K562 (cell line): Measurements from ENCODE around the gene PCSK6. TPM values are rescaled to one million over a fixed set of nuclear protein-coding genes. Genes with fewer than 3 reads are reported as not detected.

ENCODE experiments used
- ATAC-seq: fragments of 200-7000 bp; cut with Tn5 transposase; 3 replicates; pipeline ENCODE4 v1.9.1; 2020; ENCODE audit warnings: moderate library complexity
- BruUV-seq: library from RNA; stranded (reverse); fragments of 400-500 nt; replicated peaks from 2 replicates; lab custom pipeline; 2021; lab: Mats Ljungman, UMichigan
- CTCF ChIA-PET: fragments of 300-600 bp; formaldehyde crosslinking; extraction: SDS; loops from one replicate; lab custom pipeline; 2021; ENCODE audit warnings: low intra/inter-chr PET ratio; lab: Yijun Ruan, JAX
- POLR2A ChIA-PET: fragments of 300-600, 350-650 bp; sonication (Branson Sonifier 250); formaldehyde crosslinking; extraction: SDS; loops from one replicate; lab custom pipeline; 2021; ENCODE audit warnings: antibody characterized with exemption, inconsistent platforms; lab: Yijun Ruan, JAX
- DNase-seq, 4 experiments: peaks; one replicate each; pipeline versions ENCODE4 v3.0.0 to v3.0.0-alpha.2; 2011 to 2018; ENCODE audit warnings: low spot score in 3 of 4, mixed read lengths in 3 of 4; ENCODE audit errors: extremely low read depth in 1 of 4
- FAIRE-seq: peaks from 2 replicates; lab custom pipeline; 2011; peaks lifted over from hg19 to GRCh38; lab: Jason Lieb, UNC
- H2AFZ ChIP-seq: 2 replicates; pipeline ENCODE4 v1.6.0; 2011; ENCODE audit warnings: low read depth, low read length, control low read depth, inconsistent platforms
- H3K27ac ChIP-seq: fragments of 200-600 bp; 3 replicates; pipeline ENCODE4 v1.8.0; 2011; ENCODE audit warnings: low read depth, mild to moderate bottlenecking, control low read depth, inconsistent platforms, low read length, moderate library complexity, mixed read lengths; ENCODE audit errors: extremely low read depth
- H3K27me3 ChIP-seq, 2 experiments: fragments of 300-600 bp in 1 of 2; 2 replicates in 1 of 2; 3 replicates in 1 of 2; pipeline versions ENCODE4 v1.6.0 to v1.8.0; 2011; ENCODE audit warnings: inconsistent platforms in 2 of 2, low read length in 2 of 2, mild to moderate bottlenecking in 1 of 2, mixed read lengths in 1 of 2, moderate library complexity in 1 of 2; ENCODE audit not compliant: control insufficient read depth in 2 of 2, insufficient read depth in 2 of 2
- H3K36me3 ChIP-seq: fragments of 300-600 bp; 3 replicates; pipeline ENCODE4 v1.8.0; 2011; ENCODE audit warnings: mild to moderate bottlenecking, low read length, inconsistent platforms; ENCODE audit not compliant: control insufficient read depth, insufficient read depth
- H3K4me1 ChIP-seq, 2 experiments: fragments of 200-600 bp in 1 of 2; replicated peaks in 1 of 2; 2 replicates in 1 of 2; 3 replicates in 1 of 2; pipeline versions ENCODE4 v1.5.1 to v1.8.0; 2011; ENCODE audit warnings: inconsistent platforms in 2 of 2, low read length in 2 of 2, mild to moderate bottlenecking in 1 of 2, mixed read lengths in 1 of 2, moderate library complexity in 1 of 2; ENCODE audit not compliant: control insufficient read depth in 2 of 2, insufficient read depth in 2 of 2
- H3K4me2 ChIP-seq: 2 replicates; pipeline ENCODE4 v1.6.1; 2011; ENCODE audit warnings: low read length, control low read depth, inconsistent platforms, mixed read lengths; ENCODE audit not compliant: insufficient read depth
- H3K4me3 ChIP-seq: fragments of 200-600 bp; sonication (generic), shearing (Covaris generic); 2 replicates; pipeline ENCODE4 v1.5.1; 2016; ENCODE audit warnings: control low read depth, inconsistent platforms
- H3K79me2 ChIP-seq: fragments of 200-600 bp; 3 replicates; pipeline ENCODE4 v1.8.0; 2011; ENCODE audit warnings: low read length, inconsistent platforms; ENCODE audit not compliant: control insufficient read depth, insufficient read depth
- H3K9ac ChIP-seq, 2 experiments: 2 replicates each; pipeline versions ENCODE4 v1.6.0 to v1.6.1; 2011; ENCODE audit warnings: low read depth in 2 of 2, low read length in 2 of 2, control low read depth in 1 of 2, inconsistent platforms in 1 of 2, mild to moderate bottlenecking in 1 of 2, mixed read lengths in 1 of 2; ENCODE audit not compliant: insufficient read depth in 1 of 2
- H3K9me1 ChIP-seq: one replicate; pipeline ENCODE4 v1.6.0; 2011; ENCODE audit warnings: inconsistent platforms, mild to moderate bottlenecking, low read length, moderate library complexity; ENCODE audit not compliant: control insufficient read depth, insufficient read depth
- H3K9me3 ChIP-seq: replicated peaks from 2 replicates; pipeline ENCODE4 v1.5.1; 2011; ENCODE audit warnings: low read depth, low read length, inconsistent platforms; ENCODE audit not compliant: control insufficient read depth, insufficient read depth
- H4K20me1 ChIP-seq: replicated peaks from 2 replicates; pipeline ENCODE4 v1.6.1; 2011; ENCODE audit warnings: low read length, inconsistent platforms, mixed read lengths; ENCODE audit not compliant: control insufficient read depth, insufficient read depth
- CBX3 ChIP-seq, 2 experiments: IDR thresholded peaks; 1 replicate in 1 of 2; 2 replicates in 1 of 2; pipeline ENCODE4 v1.6.1; 2012; ENCODE audit warnings: inconsistent platforms in 2 of 2, low read length in 2 of 2, borderline replicate concordance in 1 of 2, control low read depth in 1 of 2
- E2F5 ChIP-seq: sonication (generic); formaldehyde crosslinking; IDR thresholded peaks from 2 replicates; pipeline ENCODE4 v1.8.0; 2022; ENCODE audit warnings: mild to moderate bottlenecking, missing genetic modification reagents
- EGR1 ChIP-seq: fragments of 450-650 bp; conservative IDR thresholded peaks from 2 replicates; pipeline ENCODE4 v1.6.1; 2017; ENCODE audit warnings: mild to moderate bottlenecking
- FOS ChIP-seq: IDR thresholded peaks from 3 replicates; pipeline ENCODE4 v1.6.1; 2011; ENCODE audit not compliant: insufficient read length; ENCODE audit errors: extremely low read depth
- HDAC1 ChIP-seq, 2 experiments: fragments of 450-650 bp; IDR thresholded peaks; 2 replicates each; pipeline ENCODE4 v1.6.1; 2016 to 2017; ENCODE audit warnings: inconsistent platforms in 1 of 2, mild to moderate bottlenecking in 1 of 2, moderate library complexity in 1 of 2
- HMGN3 ChIP-seq: IDR thresholded peaks from 2 replicates; pipeline ENCODE4 v1.6.1; 2011; ENCODE audit warnings: borderline replicate concordance, low read depth, mild to moderate bottlenecking, mixed read lengths, low read length; ENCODE audit not compliant: insufficient read length; ENCODE audit errors: extremely low read depth
- NCOA4 ChIP-seq: fragments of 450-650 bp; IDR thresholded peaks from 2 replicates; pipeline ENCODE4 v1.6.1; 2018; ENCODE audit warnings: mild to moderate bottlenecking; ENCODE audit not compliant: partially characterized antibody
- NCOA6 ChIP-seq: fragments of 450-650 bp; IDR thresholded peaks from 2 replicates; pipeline ENCODE4 v1.6.1; 2017; ENCODE audit warnings: mild to moderate bottlenecking
- NFE2L1 ChIP-seq: fragments of 450-650 bp; IDR thresholded peaks from 2 replicates; pipeline ENCODE4 v1.6.1; 2016; ENCODE audit warnings: missing genetic modification characterization, low read depth, mild to moderate bottlenecking, missing compliant biosample characterization, moderate library complexity, borderline replicate concordance
- PHF20 ChIP-seq: fragments of 450-650 bp; IDR thresholded peaks from 2 replicates; pipeline ENCODE4 v1.6.1; 2018; ENCODE audit not compliant: partially characterized antibody
- POU5F1 ChIP-seq: fragments of 150-350 bp; IDR thresholded peaks from 2 replicates; pipeline ENCODE4 v1.6.1; 2014; ENCODE audit warnings: borderline replicate concordance, low read length, low read depth, mild to moderate bottlenecking; ENCODE audit not compliant: partially characterized antibody
- RAD51 ChIP-seq: fragments of 450-650 bp; IDR thresholded peaks from 2 replicates; pipeline ENCODE4 v1.7.1; 2016; ENCODE audit warnings: low read depth, mild to moderate bottlenecking, borderline replicate concordance
- SMAD1 ChIP-seq: fragments of 150-350 bp; IDR thresholded peaks from 2 replicates; pipeline ENCODE4 v1.6.1; 2014; ENCODE audit warnings: low read length, low read depth; ENCODE audit not compliant: partially characterized antibody
- SP1 ChIP-seq: sonication (generic); formaldehyde crosslinking; IDR thresholded peaks from 2 replicates; pipeline ENCODE4 v1.8.1; 2022; ENCODE audit warnings: mild to moderate bottlenecking, missing genetic modification reagents
- ZNF431 ChIP-seq: sonication (generic); formaldehyde crosslinking; IDR thresholded peaks from 2 replicates; pipeline ENCODE4 v1.8.0; 2022; ENCODE audit warnings: mild to moderate bottlenecking, missing genetic modification reagents
- WGBS: fragments of 100-300 bp; shearing (Covaris generic); methylation state at CpG from one replicate; pipeline ENCODE4 v1.1.6; 2016; ENCODE audit warnings: low coverage, mixed read lengths; ENCODE audit not compliant: insufficient coverage; ENCODE audit errors: missing lambda C conversion rate; 5-methylcytosine and 5-hydroxymethylcytosine counted together
- in situ Hi-C: fragments of 300-500 bp; cut with MboI; formaldehyde crosslinking; loops from 4 replicates; pipeline ENCODE4 v1.15.0; 2018; ENCODE audit warnings: inconsistent platforms, mixed read lengths
- intact Hi-C: fragments of 100-400 bp; cut with micrococcal nuclease; formaldehyde crosslinking; loops from 2 replicates; pipeline ENCODE4 v1.14.2; 2022
- polyA plus RNA-seq, 8 experiments: library from polyadenylated mRNA; depleted of rRNA in 4 of 8; stranded (reverse) in 5 of 8; unstranded in 3 of 8; fragments of >200 nt; fragmentation: Nextera tagmentation in 2 of 8; fragmentation: Illumina TruSeq in 1 of 8; extraction: Ambion mirVana in 2 of 8; extraction: Trizol in 1 of 8; gene quantifications; 2 replicates each; pipeline versions ENCODE4 v1.2.1 to v1.2.3, GENCODE V29; 2011 to 2014; ENCODE audit warnings: inconsistent platforms in 1 of 8, missing spikeins in 1 of 8
- total RNA-seq, 7 experiments: library from RNA; depleted of rRNA in 6 of 7; stranded (reverse); fragments of >200 nt in 6 of 7; fragmentation: Illumina TruSeq in 2 of 7; extraction: Trizol in 2 of 7; gene quantifications; 2 replicates each; pipeline versions ENCODE4 v1.2.1 to v1.2.3, GENCODE V29; 2011 to 2021; ENCODE audit warnings: low replicate concordance in 1 of 7
- TF ChIP-seq, protein P1 (sequence below): fragments of 250-450 bp; sonication (Bioruptor Pico); IDR thresholded peaks from 2 replicates; pipeline ENCODE4 v1.5.0; 2020; ENCODE audit warnings: mild to moderate bottlenecking
- TF ChIP-seq, protein P2 (sequence below), 2 experiments: IDR thresholded peaks; 2 replicates each; pipeline ENCODE4 v1.6.1; 2011; ENCODE audit warnings: borderline replicate concordance in 1 of 2, control low read depth in 1 of 2, low read depth in 1 of 2, low read length in 1 of 2, mild to moderate bottlenecking in 1 of 2, mixed read lengths in 1 of 2, moderate library complexity in 1 of 2; ENCODE audit not compliant: insufficient read depth in 1 of 2, insufficient read length in 1 of 2, poor library complexity in 1 of 2, severe bottlenecking in 1 of 2; ENCODE audit errors: extremely low read depth in 1 of 2

Gene PCSK6
- total and polyA plus RNA-seq, 9 of the 15 experiments (the other 6 are each of a cell fraction or from before 2014, with no cell fraction given) = 2.2 to 32.6 (median 14.5) TPM

GRCh38 chr15:101294731-101295606 is 194.5 kb downstream of the PCSK6 start, which contains the start of gene SNRPA1:
SNRPA1 (minus strand) TSS chr15:101295248; CDS start chr15:101295178, 70 bp downstream.
- no peaks in the 10 kb centered on the region for H3K27me3 ChIP-seq
- peaks cover 35% of the 10 kb centered on the region for H3K36me3 ChIP-seq
- no TSS peak for BruUV-seq
- DNase-seq (peak; percentile 94 to 97 (median 96)), FAIRE-seq (peak; percentile 65), ATAC-seq (peak; percentile 91)
- no peaks in the 10 kb centered on the region for H3K9me1 ChIP-seq
- under 1% methylated on average over 83 of the region's 87 CpGs for WGBS
- H3K9ac ChIP-seq = peak within 1 kb of the TSS; percentile 94 to 100
- H3K4me2 ChIP-seq = peak within 1 kb of the TSS; percentile 93
- peak within 1 kb of the TSS; percentile 92 for H3K27ac ChIP-seq
- H2AFZ ChIP-seq = peak within 1 kb of the TSS; percentile 98
- in situ Hi-C loops (loop anchor here (5.0 kb wide), 1 partner anchor 357 kb away; the partner anchor contains the start of gene TM2D3), intact Hi-C loops (no loop called here)
- no peaks in the 10 kb centered on the region for H3K9me3 ChIP-seq
- peaks cover 68% of the 10 kb centered on the region for H3K79me2 ChIP-seq
- H3K4me3 ChIP-seq = peak within 1 kb of the TSS; percentile 96
- peaks cover 14% of the 10 kb centered on the region for H4K20me1 ChIP-seq
- POLR2A ChIA-PET = interaction anchor here (0.6 to 3.7 kb wide), 8 partner anchors 9 to 345 kb away, joined by 3 to 25 read pairs (median 4); no protein-coding TSS in a partner anchor
- CTCF ChIA-PET = no interaction called here
- peaks cover 7 to 9% of the 10 kb centered on the region in 2 experiments; a peak in 2 of 5 replicates for H3K4me1 ChIP-seq
- 0 out of 2 replicates have a peak, but pooled peaks have one; percentile 71 for TF ChIP-seq E2F5 (CRISPR knock-in tag)
- TF ChIP-seq, protein P1, sequence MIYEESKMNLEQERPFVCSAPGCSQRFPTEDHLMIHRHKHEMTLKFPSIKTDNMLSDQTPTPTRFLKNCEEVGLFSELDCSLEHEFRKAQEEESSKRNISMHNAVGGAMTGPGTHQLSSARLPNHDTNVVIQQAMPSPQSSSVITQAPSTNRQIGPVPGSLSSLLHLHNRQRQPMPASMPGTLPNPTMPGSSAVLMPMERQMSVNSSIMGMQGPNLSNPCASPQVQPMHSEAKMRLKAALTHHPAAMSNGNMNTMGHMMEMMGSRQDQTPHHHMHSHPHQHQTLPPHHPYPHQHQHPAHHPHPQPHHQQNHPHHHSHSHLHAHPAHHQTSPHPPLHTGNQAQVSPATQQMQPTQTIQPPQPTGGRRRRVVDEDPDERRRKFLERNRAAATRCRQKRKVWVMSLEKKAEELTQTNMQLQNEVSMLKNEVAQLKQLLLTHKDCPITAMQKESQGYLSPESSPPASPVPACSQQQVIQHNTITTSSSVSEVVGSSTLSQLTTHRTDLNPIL (CRISPR knock-in tag) = no peak
- TF ChIP-seq SP1 (CRISPR knock-in tag) = peak; percentile 93
- peak; percentile 57 for TF ChIP-seq HMGN3
- TF ChIP-seq ZNF431 (CRISPR knock-in tag) = peak; percentile 45; the same call in 1 of the 2 replicates
- TF ChIP-seq, protein P2, sequence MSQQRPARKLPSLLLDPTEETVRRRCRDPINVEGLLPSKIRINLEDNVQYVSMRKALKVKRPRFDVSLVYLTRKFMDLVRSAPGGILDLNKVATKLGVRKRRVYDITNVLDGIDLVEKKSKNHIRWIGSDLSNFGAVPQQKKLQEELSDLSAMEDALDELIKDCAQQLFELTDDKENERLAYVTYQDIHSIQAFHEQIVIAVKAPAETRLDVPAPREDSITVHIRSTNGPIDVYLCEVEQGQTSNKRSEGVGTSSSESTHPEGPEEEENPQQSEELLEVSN (IDR thresholded peaks at IDR 0.05; ENCODE audit: borderline replicate concordance in 1 of 2, extremely low read depth in 1 of 2, insufficient read depth in 1 of 2, insufficient read length in 1 of 2, low read depth in 1 of 2, low read length in 1 of 2, poor library complexity in 1 of 2, severe bottlenecking in 1 of 2) = peak; percentile 71 to 79
- TF ChIP-seq FOS = no peak
- peak in 1 of 2 experiments; percentile 61; a peak in 1 of 3 replicates for TF ChIP-seq CBX3 (IDR thresholded peaks at IDR 0.05; ENCODE audit: borderline replicate concordance in 1 of 2, low read length in 2 of 2)
- peak; percentile 46; the same call in 1 of the 2 replicates for TF ChIP-seq RAD51
- peak; percentile 49 for TF ChIP-seq SMAD1
- TF ChIP-seq PHF20 = peak; percentile 83
- peak in 1 of 2 experiments; percentile 77; a peak in 2 of 4 replicates for TF ChIP-seq HDAC1 (IDR thresholded peaks at IDR 0.05)
- TF ChIP-seq NFE2L1 (tag) = no peak
- TF ChIP-seq POU5F1 = no peak
- peak; percentile 97 for TF ChIP-seq EGR1
- peak; percentile 65; the same call in 1 of the 2 replicates for TF ChIP-seq NCOA6
- peak; percentile 91 for TF ChIP-seq NCOA4
